Activated naive CD8-positive, alpha-beta T cell treated with anti-CD3 and anti-CD28 coated beads for 36 hours (primary cell): ENCODE measurements around the gene NNT. TPM values are rescaled to one million over a fixed set of nuclear protein-coding genes. Genes with fewer than 3 reads are reported as not detected.
"Not testable (repeated sequence)": the region's sequence is repeated elsewhere in the genome, so short reads cannot be mapped to it uniquely, and the experiment has no call there.

Experiments
- DNase-seq: peaks from one replicate; pipeline ENCODE4 v3.0.0; 2021
- H3K27ac Mint-ChIP-seq: one replicate; pipeline ENCODE4 v1.8.0; 2022; ENCODE audit warnings: mild to moderate bottlenecking, moderate library complexity, mixed read lengths
- H3K27me3 Mint-ChIP-seq: one replicate; pipeline ENCODE4 v1.8.0; 2022; ENCODE audit warnings: mild to moderate bottlenecking, mixed read lengths
- H3K36me3 Mint-ChIP-seq: one replicate; pipeline ENCODE4 v1.8.0; 2021; ENCODE audit warnings: mild to moderate bottlenecking, mixed read lengths
- H3K4me1 Mint-ChIP-seq: one replicate; pipeline ENCODE4 v1.8.0; 2021; ENCODE audit warnings: mixed read lengths
- H3K4me3 Mint-ChIP-seq: one replicate; pipeline ENCODE4 v1.8.0; 2022; ENCODE audit warnings: mild to moderate bottlenecking, moderate library complexity, mixed read lengths
- H3K9me3 Mint-ChIP-seq: one replicate; pipeline ENCODE4 v1.8.0; 2022; ENCODE audit warnings: mixed read lengths
- total RNA-seq, 2 experiments: library from RNA; stranded (reverse); gene quantifications; one replicate each; pipeline ENCODE4 v1.2.3, GENCODE V29; 2021

NNT gene
- total RNA-seq, 2 experiments from 2014 or later, result 69.7 to 71.8 TPM

DNA sequence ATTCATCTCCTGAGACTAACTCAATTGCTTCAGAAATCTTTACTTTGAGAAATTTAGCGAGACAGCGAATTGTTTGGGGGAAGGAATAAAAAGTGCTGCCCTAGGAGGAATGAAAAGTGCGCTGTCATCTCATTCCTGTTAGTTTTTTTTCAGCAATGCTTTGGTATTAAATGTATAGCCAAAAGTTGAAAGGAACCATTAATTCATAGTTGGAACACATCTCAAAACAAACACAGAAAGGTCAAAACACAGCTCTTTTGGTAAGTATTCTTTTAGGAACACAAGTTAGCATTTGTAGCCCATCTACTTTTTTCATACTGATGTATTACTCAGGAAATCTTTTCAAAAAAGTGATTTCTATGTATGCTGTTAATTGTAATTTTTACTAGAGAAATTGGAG, 109.1 kb downstream of the NNT start:
- no peak overlapping the region for H3K4me3 Mint-ChIP-seq
- DNase-seq, result no peak
- no peak overlapping the region for H3K27ac Mint-ChIP-seq
- H3K36me3 Mint-ChIP-seq, result peaks cover 1% of the 10 kb centered on the region
- no peaks in the 10 kb centered on the region for H3K27me3 Mint-ChIP-seq
- H3K9me3 Mint-ChIP-seq, result no peaks in the 10 kb centered on the region
- no peaks in the 10 kb centered on the region for H3K4me1 Mint-ChIP-seq

GRCh38 chr5:43719783-43720182, 116.8 kb downstream of the NNT start:
- H3K4me1 Mint-ChIP-seq, H3K27me3 Mint-ChIP-seq, H3K36me3 Mint-ChIP-seq, H3K27ac Mint-ChIP-seq, DNase-seq, H3K9me3 Mint-ChIP-seq, H3K4me3 Mint-ChIP-seq: not testable (repeated sequence)

- no peak overlapping the region for H3K4me3 Mint-ChIP-seq
- H3K4me1 Mint-ChIP-seq, result no peaks in the 10 kb centered on the region
- H3K9me3 Mint-ChIP-seq, result no peaks in the 10 kb centered on the region
- no peak overlapping the region for H3K27ac Mint-ChIP-seq
- no peaks in the 10 kb centered on the region for H3K36me3 Mint-ChIP-seq
- peaks cover 6% of the 10 kb centered on the region for H3K27me3 Mint-ChIP-seq
- no peak for DNase-seq
These were observed 125.6 kb downstream of the NNT start for GRCh38 chr5:43728581-43728980.

GRCh38 chr5:43729846-43730478, 127.0 kb downstream of the NNT start:
- Mint-ChIP-seq H3K36me3 (no peaks in the 10 kb centered on the region), H3K9me3 (no peaks in the 10 kb centered on the region), H3K27ac (no peak overlapping the region), H3K27me3 (peaks cover 6% of the 10 kb centered on the region), H3K4me1 (no peaks in the 10 kb centered on the region), H3K4me3 (no peak overlapping the region)
- DNase-seq, result no peak

DNA sequence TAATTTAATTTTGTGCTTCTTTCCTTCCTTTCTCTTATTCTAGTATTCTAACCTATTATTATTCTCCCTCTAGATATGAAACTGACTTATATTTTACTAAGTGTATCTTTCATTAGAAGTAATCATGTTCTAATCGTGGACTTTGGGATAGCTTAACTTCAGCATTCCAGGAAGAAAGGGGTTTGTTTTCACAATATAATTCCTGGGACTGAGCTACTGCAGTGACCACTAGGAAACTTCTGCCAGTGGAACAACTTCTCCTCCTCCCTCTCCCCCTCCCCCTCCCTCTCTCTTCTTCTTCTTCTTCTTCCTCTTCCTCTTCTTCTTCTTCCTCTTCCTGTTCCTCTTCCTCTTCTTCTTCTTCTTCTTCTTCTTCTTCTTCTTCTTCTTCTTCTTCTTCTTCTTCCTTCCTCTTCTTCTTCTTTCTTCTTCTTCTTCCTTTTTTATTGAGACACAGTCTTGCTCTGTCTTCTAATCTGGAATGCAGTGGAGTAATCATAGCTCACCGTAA, 127.9 kb downstream of the NNT start:
- H3K9me3 Mint-ChIP-seq, result no peaks in the 10 kb centered on the region

DNA sequence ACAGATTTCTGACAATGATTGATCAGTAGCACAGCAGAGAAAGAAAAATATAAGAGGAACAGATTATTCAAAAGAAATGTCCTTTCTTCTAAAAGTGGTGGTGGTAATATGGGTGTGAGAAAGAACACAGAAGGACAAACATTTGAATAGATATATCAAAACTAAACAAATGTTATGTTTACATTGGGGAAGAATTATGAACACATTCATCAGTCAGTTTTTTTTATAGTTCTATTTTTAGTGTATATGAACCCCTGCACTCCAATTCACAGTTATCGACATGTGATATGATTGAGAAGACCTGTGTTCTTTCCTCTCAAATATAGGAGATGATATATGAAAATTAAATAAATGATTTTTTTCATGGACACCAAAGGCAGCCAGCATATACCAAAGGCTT, 128.6 kb downstream of the NNT start:
- H3K4me1 Mint-ChIP-seq, result no peaks in the 10 kb centered on the region
- H3K9me3 Mint-ChIP-seq, result no peaks in the 10 kb centered on the region
- H3K4me3 Mint-ChIP-seq, result no peak overlapping the region
- no peak for DNase-seq
- H3K27me3 Mint-ChIP-seq, result peaks cover 6% of the 10 kb centered on the region
- no peaks in the 10 kb centered on the region for H3K36me3 Mint-ChIP-seq
- no peak overlapping the region for H3K27ac Mint-ChIP-seq

More for the DNA sequence above, 127.9 kb downstream of the NNT start:
- H3K4me1 Mint-ChIP-seq, result no peaks in the 10 kb centered on the region
- DNase-seq, result no peak
- H3K27ac Mint-ChIP-seq, result no peak overlapping the region
- no peaks in the 10 kb centered on the region for H3K36me3 Mint-ChIP-seq
- no peak overlapping the region for H3K4me3 Mint-ChIP-seq
- H3K27me3 Mint-ChIP-seq, result peaks cover 6% of the 10 kb centered on the region

- not testable (repeated sequence) for H3K36me3 Mint-ChIP-seq, DNase-seq, H3K27me3 Mint-ChIP-seq, H3K27ac Mint-ChIP-seq, H3K4me3 Mint-ChIP-seq, H3K9me3 Mint-ChIP-seq, H3K4me1 Mint-ChIP-seq
These were observed 143.1 kb downstream of the NNT start for GRCh38 chr5:43745923-43746548.

DNA sequence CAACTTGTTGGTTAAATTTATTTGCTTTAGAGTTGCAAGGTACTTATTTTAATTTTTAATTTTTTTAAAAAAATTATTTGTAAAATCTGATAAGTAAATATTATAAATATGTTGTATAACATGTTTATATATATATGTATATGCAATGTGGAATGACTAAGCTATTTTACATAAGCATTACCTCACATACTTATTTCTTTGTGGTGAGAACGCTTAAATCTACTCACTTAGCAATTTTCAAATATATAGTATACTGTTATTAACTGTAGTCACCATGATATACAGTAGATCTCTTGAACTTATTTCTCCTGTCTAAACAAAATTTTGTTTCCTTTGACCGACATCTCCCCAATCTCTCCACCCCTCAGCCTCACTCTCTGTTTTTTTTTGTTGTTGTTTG, 147.8 kb downstream of the NNT start:
- DNase-seq, result no peak
- H3K9me3 Mint-ChIP-seq, result peaks cover 5% of the 10 kb centered on the region
- no peaks in the 10 kb centered on the region for H3K27me3 Mint-ChIP-seq
- no peak overlapping the region for H3K4me3 Mint-ChIP-seq
- H3K4me1 Mint-ChIP-seq, result no peaks in the 10 kb centered on the region
- H3K27ac Mint-ChIP-seq, result no peak overlapping the region
- peaks cover 1% of the 10 kb centered on the region for H3K36me3 Mint-ChIP-seq

- no peak for DNase-seq
- Mint-ChIP-seq H3K36me3 (no peaks in the 10 kb centered on the region), H3K27me3 (no peaks in the 10 kb centered on the region), H3K4me1 (no peaks in the 10 kb centered on the region), H3K27ac (no peak overlapping the region), H3K9me3 (peaks cover 7% of the 10 kb centered on the region), H3K4me3 (no peak overlapping the region)
These were observed 150.1 kb downstream of the NNT start for GRCh38 chr5:43753069-43753468.

Other genes starting within 250 kb of the NNT start
- gene CCL28, start 190.8 kb upstream of the NNT start, total RNA-seq, result 10 to 100 TPM; 11.9 to 13.4 TPM
- gene TMEM267, start 119.3 kb upstream of the NNT start, total RNA-seq, result 10 to 100 TPM; 20.4 to 24.1 TPM
- 10 to 100 TPM in 1 of 2 experiments, 1 to 10 TPM in 1; 8.9 to 10.1 TPM for gene C5orf34, start 88.0 kb upstream of the NNT start, total RNA-seq
- gene PAIP1, start 46.1 kb upstream of the NNT start, total RNA-seq, result 10 to 100 TPM; 50.1 to 51.0 TPM